Measurements from ENCODE around the gene SLC52A3.

Gene SLC52A3

DNA sequence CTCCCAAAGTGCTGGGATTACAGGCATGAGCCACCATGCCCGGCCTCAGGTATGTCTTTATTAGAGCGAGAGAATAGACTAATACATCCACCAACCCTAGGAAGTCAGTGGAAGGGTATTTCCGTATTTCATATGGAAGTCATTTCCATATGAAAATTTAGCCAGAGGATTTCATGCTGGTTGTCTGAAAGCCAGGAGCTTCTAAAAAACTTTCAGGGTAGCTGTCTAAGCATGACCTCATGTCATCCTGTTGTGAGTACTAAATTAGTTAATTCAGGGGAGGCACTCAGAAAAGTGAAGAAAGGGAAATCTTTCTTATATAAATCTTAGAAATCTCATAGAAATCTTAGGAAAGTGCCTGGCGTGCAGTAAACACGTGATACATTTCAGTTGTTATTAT, 16.5 kb downstream of the SLC52A3 start:
- Histone ChIP-seq H3K4me1 (ENCODE audit: control insufficient read depth, insufficient read depth, low read length) (no peaks in the 10 kb centered on the region), H3K9ac (ENCODE audit: low read depth, low read length) (no peak overlapping the region), H3K4me3 (ENCODE audit: low read depth, low read length) (no peak overlapping the region), H3K9me3 (ENCODE audit: control insufficient read depth, insufficient read depth, low read length) (no peaks in the 10 kb centered on the region), H3K27me3 (ENCODE audit: control insufficient read depth, insufficient read depth, low read length) (no peaks in the 10 kb centered on the region), H3K27ac (ENCODE audit: low read depth, low read length) (no peak overlapping the region), H3K36me3 (ENCODE audit: control insufficient read depth, insufficient read depth, low read length) (no peaks in the 10 kb centered on the region)

DNA sequence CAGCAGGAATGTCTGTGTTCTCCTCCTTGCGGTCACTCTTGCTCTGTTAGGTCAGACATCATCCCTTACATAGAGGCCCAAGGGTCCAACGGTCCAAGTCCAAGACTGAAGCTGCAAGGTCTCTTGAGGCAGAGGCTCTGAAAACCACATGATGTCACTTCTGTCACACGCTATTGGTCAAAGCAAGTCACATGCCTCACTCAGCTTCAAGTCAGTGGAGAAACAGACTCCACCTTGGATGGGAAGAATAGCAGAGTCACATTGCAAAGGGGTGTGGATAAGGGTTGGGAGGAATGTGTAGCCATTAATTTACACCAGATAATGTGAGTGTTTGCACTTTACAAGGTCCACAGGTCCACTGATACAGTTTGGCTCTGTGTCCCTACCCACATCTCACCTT, 17.5 kb downstream of the SLC52A3 start:
- Histone ChIP-seq H3K4me3 (ENCODE audit: low read depth, low read length) (no peak overlapping the region), H3K27me3 (ENCODE audit: control insufficient read depth, insufficient read depth, low read length) (no peaks in the 10 kb centered on the region), H3K36me3 (ENCODE audit: control insufficient read depth, insufficient read depth, low read length) (no peaks in the 10 kb centered on the region), H3K9me3 (ENCODE audit: control insufficient read depth, insufficient read depth, low read length) (peaks cover 7% of the 10 kb centered on the region; the same call in 1 of the 2 replicates), H3K9ac (ENCODE audit: low read depth, low read length) (no peak overlapping the region), H3K4me1 (ENCODE audit: control insufficient read depth, insufficient read depth, low read length) (no peaks in the 10 kb centered on the region), H3K27ac (ENCODE audit: low read depth, low read length) (no peak overlapping the region)

- Histone ChIP-seq H3K9me3 (ENCODE audit: control insufficient read depth, insufficient read depth, low read length) (peaks cover 12% of the 10 kb centered on the region), H3K4me1 (ENCODE audit: control insufficient read depth, insufficient read depth, low read length) (no peaks in the 10 kb centered on the region), H3K27ac (ENCODE audit: low read depth, low read length) (no peak overlapping the region), H3K4me3 (ENCODE audit: low read depth, low read length) (no peak overlapping the region), H3K9ac (ENCODE audit: low read depth, low read length) (no peak overlapping the region), H3K27me3 (ENCODE audit: control insufficient read depth, insufficient read depth, low read length) (no peaks in the 10 kb centered on the region), H3K36me3 (ENCODE audit: control insufficient read depth, insufficient read depth, low read length) (no peaks in the 10 kb centered on the region)
These were observed 22.5 kb downstream of the SLC52A3 start for GRCh38 chr20:745683-746301.

DNA sequence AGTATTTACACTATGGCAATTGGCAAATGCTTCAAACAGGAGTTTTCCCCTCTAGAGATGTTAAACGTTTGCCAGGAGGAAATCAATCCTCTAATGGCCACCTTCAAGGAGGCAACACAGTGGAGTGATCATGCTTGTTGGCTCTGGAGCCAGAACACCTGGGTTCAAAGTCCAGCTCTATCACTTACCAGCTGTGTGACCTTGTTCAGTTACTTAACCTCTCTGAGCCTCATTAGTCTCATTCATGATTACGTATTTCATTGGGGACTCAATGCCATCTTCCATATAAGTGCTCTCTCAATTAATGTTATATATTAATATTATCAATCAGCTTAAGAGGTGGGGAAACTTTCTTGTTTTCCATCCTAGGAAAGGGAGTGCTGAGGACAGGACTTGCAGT, 26.1 kb downstream of the SLC52A3 start:
- peaks cover 12% of the 10 kb centered on the region for H3K9me3 ChIP-seq (ENCODE audit: control insufficient read depth, insufficient read depth, low read length)
- no peak overlapping the region for H3K4me3 ChIP-seq (ENCODE audit: low read depth, low read length)
- H3K4me1 ChIP-seq (ENCODE audit: control insufficient read depth, insufficient read depth, low read length) = 0 out of 2 replicates have a peak, but pooled peaks cover 4% of the 10 kb centered on the region
- no peaks in the 10 kb centered on the region for H3K36me3 ChIP-seq (ENCODE audit: control insufficient read depth, insufficient read depth, low read length)
- no peaks in the 10 kb centered on the region for H3K27me3 ChIP-seq (ENCODE audit: control insufficient read depth, insufficient read depth, low read length)
- no peak overlapping the region for H3K9ac ChIP-seq (ENCODE audit: low read depth, low read length)
- no peak overlapping the region for H3K27ac ChIP-seq (ENCODE audit: low read depth, low read length)

GRCh38 chr20:741620-742019, 26.7 kb downstream of the SLC52A3 start:
- Histone ChIP-seq H3K27ac (ENCODE audit: low read depth, low read length) (no peak overlapping the region), H3K4me3 (ENCODE audit: low read depth, low read length) (no peak overlapping the region), H3K9ac (ENCODE audit: low read depth, low read length) (no peak overlapping the region), H3K27me3 (ENCODE audit: control insufficient read depth, insufficient read depth, low read length) (no peaks in the 10 kb centered on the region), H3K9me3 (ENCODE audit: control insufficient read depth, insufficient read depth, low read length) (peaks cover 12% of the 10 kb centered on the region), H3K36me3 (ENCODE audit: control insufficient read depth, insufficient read depth, low read length) (no peaks in the 10 kb centered on the region), H3K4me1 (ENCODE audit: control insufficient read depth, insufficient read depth, low read length) (0 out of 2 replicates have a peak, but pooled peaks cover 4% of the 10 kb centered on the region)

DNA sequence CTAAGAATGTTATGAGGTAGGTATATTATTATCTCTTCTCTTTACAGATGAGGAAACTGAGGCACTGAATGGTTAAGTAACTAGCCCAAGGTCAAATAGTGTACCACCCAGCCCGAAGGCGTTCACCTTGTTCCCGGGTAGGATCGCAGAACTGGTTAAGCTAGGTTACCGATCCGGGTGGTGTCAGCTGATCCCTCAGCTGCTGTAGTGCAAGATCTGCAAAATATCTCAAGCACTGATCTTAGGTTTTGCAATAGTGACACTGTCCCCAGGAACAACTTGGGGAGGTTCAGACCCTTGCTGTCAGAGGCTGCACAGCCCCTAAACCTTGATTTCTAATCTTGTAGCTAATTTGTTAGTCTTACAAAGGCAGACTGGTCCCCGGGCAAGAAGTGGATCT, 28.1 kb downstream of the SLC52A3 start:
- Histone ChIP-seq H3K36me3 (ENCODE audit: control insufficient read depth, insufficient read depth, low read length) (no peaks in the 10 kb centered on the region), H3K9me3 (ENCODE audit: control insufficient read depth, insufficient read depth, low read length) (no peaks in the 10 kb centered on the region), H3K4me3 (ENCODE audit: low read depth, low read length) (no peak overlapping the region), H3K9ac (ENCODE audit: low read depth, low read length) (no peak overlapping the region), H3K27ac (ENCODE audit: low read depth, low read length) (no peak overlapping the region), H3K27me3 (ENCODE audit: control insufficient read depth, insufficient read depth, low read length) (no peaks in the 10 kb centered on the region), H3K4me1 (ENCODE audit: control insufficient read depth, insufficient read depth, low read length) (0 out of 2 replicates have a peak, but pooled peaks cover 4% of the 10 kb centered on the region)

- Histone ChIP-seq H3K4me3 (ENCODE audit: low read depth, low read length) (no peak overlapping the region), H3K27me3 (ENCODE audit: control insufficient read depth, insufficient read depth, low read length) (no peaks in the 10 kb centered on the region), H3K27ac (ENCODE audit: low read depth, low read length) (no peak overlapping the region), H3K4me1 (ENCODE audit: control insufficient read depth, insufficient read depth, low read length) (0 out of 2 replicates have a peak, but pooled peaks cover 4% of the 10 kb centered on the region), H3K9me3 (ENCODE audit: control insufficient read depth, insufficient read depth, low read length) (no peaks in the 10 kb centered on the region), H3K9ac (ENCODE audit: low read depth, low read length) (no peak overlapping the region), H3K36me3 (ENCODE audit: control insufficient read depth, insufficient read depth, low read length) (no peaks in the 10 kb centered on the region)
These were observed 28.6 kb downstream of the SLC52A3 start for GRCh38 chr20:739736-740135.

- H3K9ac ChIP-seq (ENCODE audit: low read depth, low read length) = no peak overlapping the region
- no peaks in the 10 kb centered on the region for H3K36me3 ChIP-seq (ENCODE audit: control insufficient read depth, insufficient read depth, low read length)
These were observed 34.4 kb downstream of the SLC52A3 start for GRCh38 chr20:733861-734260.

DNA sequence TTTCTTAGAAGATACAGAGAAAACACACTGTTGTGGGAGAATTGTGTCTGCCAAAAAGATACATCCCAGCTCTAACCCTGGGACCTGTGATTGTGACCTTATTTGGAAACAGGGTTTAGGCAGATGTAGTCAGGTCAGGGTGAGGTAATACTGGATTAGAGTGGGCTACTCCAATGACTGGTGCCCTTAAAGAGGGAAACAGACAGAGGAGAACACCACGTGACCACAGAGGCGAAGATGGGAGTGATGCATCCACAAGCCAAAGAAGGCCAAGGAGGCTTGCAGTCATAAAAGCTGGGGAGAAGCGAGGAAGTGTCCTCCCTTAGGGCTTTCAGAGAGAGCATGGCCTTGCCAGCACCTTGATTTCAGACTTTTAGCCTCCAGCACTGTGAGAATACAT, 35.6 kb downstream of the SLC52A3 start:
- Histone ChIP-seq H3K27ac (ENCODE audit: low read depth, low read length) (no peak overlapping the region), H3K9ac (ENCODE audit: low read depth, low read length) (no peak overlapping the region), H3K4me1 (ENCODE audit: control insufficient read depth, insufficient read depth, low read length) (0 out of 2 replicates have a peak, but pooled peaks cover under 1% of the 10 kb centered on the region), H3K4me3 (ENCODE audit: low read depth, low read length) (no peak overlapping the region), H3K9me3 (ENCODE audit: control insufficient read depth, insufficient read depth, low read length) (no peaks in the 10 kb centered on the region), H3K36me3 (ENCODE audit: control insufficient read depth, insufficient read depth, low read length) (no peaks in the 10 kb centered on the region), H3K27me3 (ENCODE audit: control insufficient read depth, insufficient read depth, low read length) (peaks cover 11% of the 10 kb centered on the region)

More at GRCh38 chr20:733861-734260, 34.4 kb downstream of the SLC52A3 start:
- Histone ChIP-seq H3K4me3 (ENCODE audit: low read depth, low read length) (no peak overlapping the region), H3K27ac (ENCODE audit: low read depth, low read length) (no peak overlapping the region), H3K9me3 (ENCODE audit: control insufficient read depth, insufficient read depth, low read length) (no peaks in the 10 kb centered on the region), H3K27me3 (ENCODE audit: control insufficient read depth, insufficient read depth, low read length) (peaks cover 5% of the 10 kb centered on the region), H3K4me1 (ENCODE audit: control insufficient read depth, insufficient read depth, low read length) (0 out of 2 replicates have a peak, but pooled peaks cover 4% of the 10 kb centered on the region)

DNA sequence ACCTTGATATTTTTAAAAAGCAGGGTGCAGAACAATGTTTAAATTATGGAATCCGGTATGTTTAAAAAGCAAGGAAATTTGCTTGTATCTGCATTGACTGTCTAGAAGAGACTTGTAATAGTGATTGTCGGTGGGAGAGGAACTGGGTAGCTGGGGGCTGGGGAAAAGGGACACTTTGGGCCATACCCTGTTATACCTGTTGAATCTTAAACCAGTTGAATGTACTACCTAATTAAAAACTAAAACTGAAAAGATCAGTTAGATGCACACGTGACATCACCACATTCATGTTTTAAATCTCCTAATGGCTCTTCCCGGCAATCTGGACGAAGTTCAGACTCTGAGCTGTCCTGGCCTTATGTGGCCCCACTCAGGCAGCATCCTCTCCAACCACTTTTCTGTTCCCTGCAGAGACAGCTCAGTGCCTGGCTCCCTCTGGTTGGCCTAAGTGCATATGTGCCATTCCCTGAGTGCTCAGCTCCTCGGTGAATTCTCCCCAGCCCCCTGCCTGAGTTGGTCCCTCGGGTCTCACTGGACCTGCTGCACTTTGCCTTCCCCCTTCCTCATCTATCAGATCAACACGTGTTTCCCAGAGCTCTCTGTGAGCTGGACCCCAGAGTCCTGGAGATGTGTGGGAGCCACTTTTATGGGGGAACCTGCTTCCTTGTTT, 36.3 kb downstream of the SLC52A3 start:
- H3K27ac ChIP-seq (ENCODE audit: low read depth, low read length) = no peak overlapping the region
- H3K9me3 ChIP-seq (ENCODE audit: control insufficient read depth, insufficient read depth, low read length) = no peaks in the 10 kb centered on the region
- H3K4me1 ChIP-seq (ENCODE audit: control insufficient read depth, insufficient read depth, low read length) = no peaks in the 10 kb centered on the region
- H3K4me3 ChIP-seq (ENCODE audit: low read depth, low read length) = no peak overlapping the region
- H3K36me3 ChIP-seq (ENCODE audit: control insufficient read depth, insufficient read depth, low read length) = no peaks in the 10 kb centered on the region
- H3K27me3 ChIP-seq (ENCODE audit: control insufficient read depth, insufficient read depth, low read length) = peaks cover 14% of the 10 kb centered on the region
- no peak overlapping the region for H3K9ac ChIP-seq (ENCODE audit: low read depth, low read length)

DNA sequence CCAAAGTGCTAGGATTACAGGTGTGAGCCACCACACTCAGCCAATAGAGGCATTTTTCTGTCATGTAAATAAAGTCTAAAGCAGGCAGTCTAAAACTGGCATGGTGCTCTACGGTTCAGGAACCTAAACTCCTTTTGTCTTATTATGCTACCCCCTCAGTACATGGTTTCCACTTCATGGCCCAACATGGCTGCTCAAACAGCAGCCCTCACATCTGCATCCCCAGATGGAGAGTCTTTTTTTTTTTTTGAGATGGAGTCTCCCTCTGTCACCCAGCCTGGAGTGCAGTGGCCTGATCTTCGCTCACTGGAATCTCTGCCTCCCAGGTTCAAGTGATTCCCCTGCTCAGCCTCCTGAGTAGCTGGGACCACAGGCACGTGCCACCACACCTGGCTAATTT, 38.3 kb downstream of the SLC52A3 start:
- H3K9me3 ChIP-seq (ENCODE audit: control insufficient read depth, insufficient read depth, low read length) = no peaks in the 10 kb centered on the region
- H3K9ac ChIP-seq (ENCODE audit: low read depth, low read length) = no peak overlapping the region
- no peaks in the 10 kb centered on the region for H3K36me3 ChIP-seq (ENCODE audit: control insufficient read depth, insufficient read depth, low read length)
- no peak overlapping the region for H3K27ac ChIP-seq (ENCODE audit: low read depth, low read length)
- peaks cover 25% of the 10 kb centered on the region for H3K27me3 ChIP-seq (ENCODE audit: control insufficient read depth, insufficient read depth, low read length)
- H3K4me1 ChIP-seq (ENCODE audit: control insufficient read depth, insufficient read depth, low read length) = no peaks in the 10 kb centered on the region
- H3K4me3 ChIP-seq (ENCODE audit: low read depth, low read length) = no peak overlapping the region

Measured in HUES48 (cell line).